ENCODE measurements around the gene NECTIN1. TPM values are rescaled to one million over a fixed set of nuclear protein-coding genes. Genes with fewer than 3 reads are reported as not detected.

The NECTIN1 gene
- total and polyA plus RNA-seq, 2 of the 4 experiments (the other 2 are of a cell fraction): 2.3 to 4.2 TPM

DNA sequence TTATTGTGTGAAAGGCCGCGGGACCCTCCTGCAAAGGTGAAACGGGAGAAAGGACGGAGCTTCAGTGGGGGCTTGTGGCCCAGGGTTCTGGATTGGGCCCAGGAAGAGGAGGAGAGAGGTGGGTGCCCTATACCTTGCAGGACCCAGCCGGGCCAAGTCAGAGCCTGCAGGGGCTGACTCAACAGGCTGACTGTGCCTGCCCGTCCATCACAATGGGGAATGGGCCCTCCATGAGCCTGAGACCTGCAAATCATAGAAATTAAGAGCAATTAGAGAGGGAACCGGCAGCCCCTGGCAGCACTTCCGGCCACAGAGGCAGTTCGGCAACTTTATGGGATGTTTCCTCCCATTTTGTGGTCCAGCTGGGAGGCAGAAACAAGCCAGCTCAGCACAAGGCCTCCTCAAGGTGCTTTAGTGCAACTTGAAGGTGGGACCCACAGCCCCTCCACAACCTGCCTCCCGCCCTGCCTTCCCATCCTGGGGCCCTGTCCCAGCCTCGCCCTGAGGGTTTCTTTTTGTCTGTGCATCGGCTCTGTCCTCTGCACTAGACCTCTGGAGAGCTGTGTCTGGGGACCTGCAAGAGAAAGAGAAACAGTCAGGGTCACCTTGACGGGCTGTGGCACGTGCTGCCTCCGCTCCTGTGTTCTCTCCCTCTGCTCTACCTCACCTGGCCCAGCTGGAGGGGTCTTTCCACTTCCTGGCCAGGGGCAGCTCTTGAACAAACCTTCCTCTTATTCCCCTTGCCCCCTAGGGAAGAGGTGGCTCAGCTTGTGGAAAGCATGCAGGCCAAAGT is 19.1 kb upstream of the NECTIN1 start:
- no peak overlapping the region for H2AFZ ChIP-seq (replicated peaks; ENCODE audit: low read length, poor library complexity)
- H3K14ac ChIP-seq (replicated peaks; ENCODE audit: low read depth, low read length): no peak overlapping the region
- no peaks in the 10 kb centered on the region for H3K36me3 ChIP-seq (ENCODE audit: control insufficient read depth, insufficient read depth, low read length)
- BruUV-seq (replicated peaks): no TSS peak
- intact Hi-C loops (cut with micrococcal nuclease): no loop called here
- POLR2A ChIA-PET (ENCODE audit: unreplicated experiment): no interaction called here
- no peak overlapping the region for H2BK120ac ChIP-seq (ENCODE audit: low read depth, low read length)
- no peak overlapping the region for H4K5ac ChIP-seq (ENCODE audit: low read depth, low read length)
- H2BK20ac ChIP-seq (ENCODE audit: low read depth, low read length): no peak overlapping the region
- no peak overlapping the region for H3K4me2 ChIP-seq (ENCODE audit: low read depth, low read length)
- H3K27me3 ChIP-seq (ENCODE audit: control insufficient read depth, insufficient read depth, low read length): peaks cover 35% of the 10 kb centered on the region
- H3K18ac ChIP-seq (ENCODE audit: low read depth, low read length): no peak overlapping the region
- no peaks in the 10 kb centered on the region for H4K20me1 ChIP-seq (ENCODE audit: insufficient read depth, low read length)
- no peak overlapping the region for H3K4ac ChIP-seq (ENCODE audit: low read depth, low read length)
- CTCF ChIA-PET: no interaction called here
- no peak overlapping the region for H3K23ac ChIP-seq (ENCODE audit: low read depth, low read length)
- H4K91ac ChIP-seq (ENCODE audit: insufficient read depth, low read depth, low read length): no peak overlapping the region
- H2AK9ac ChIP-seq (replicated peaks; ENCODE audit: low read depth, low read length, poor library complexity): no peak overlapping the region
- no peak overlapping the region for H2BK15ac ChIP-seq (ENCODE audit: low read depth, low read length)
- H3K4me3 ChIP-seq (ENCODE audit: insufficient read depth, low read depth, low read length): no peak overlapping the region
- no peaks in the 10 kb centered on the region for H3K79me1 ChIP-seq (ENCODE audit: low read depth in 1 of 2, low read length in 2 of 2)
- H4K8ac ChIP-seq (ENCODE audit: low read depth in 2 of 2, low read length in 2 of 2): no peak overlapping the region
- H3K27ac ChIP-seq (ENCODE audit: insufficient read depth, low read length): no peak overlapping the region
- 67% methylated on average over 5 of the region's 15 CpGs; no CpG with 5 or more reads in 1 of the 2 experiments for WGBS, 2 experiments (ENCODE audit: extremely low coverage in 2 of 2, insufficient read length in 1 of 2)
- H3K9me1 ChIP-seq (ENCODE audit: insufficient read depth, low read length): no peaks in the 10 kb centered on the region
- no peak for DNase-seq
- TF ChIP-seq MAZ (IDR thresholded peaks at IDR 0.05; ENCODE audit: borderline replicate concordance, low read depth, low read length) (no peak), CEBPB (IDR thresholded peaks at IDR 0.05; ENCODE audit: low read depth, low read length) (no peak), POLR2A (IDR thresholded peaks at IDR 0.05; ENCODE audit: low read depth, low read length) (no peak), CHD1 (IDR thresholded peaks at IDR 0.05; ENCODE audit: low read depth, low read length) (no peak), RCOR1 (IDR thresholded peaks at IDR 0.05; ENCODE audit: insufficient replicate concordance, low read length) (no peak), FOS (IDR thresholded peaks at IDR 0.05; ENCODE audit: low read depth, low read length) (no peak), NFE2L2 (IDR thresholded peaks at IDR 0.05; ENCODE audit: low read depth, low read length) (no peak), MXI1 (IDR thresholded peaks at IDR 0.05; ENCODE audit: borderline replicate concordance, low read depth, low read length) (no peak), MAFK (IDR thresholded peaks at IDR 0.05; ENCODE audit: low read depth, low read length) (no peak), SMC3 (IDR thresholded peaks at IDR 0.05; ENCODE audit: low read depth, low read length) (no peak), RAD21 (IDR thresholded peaks at IDR 0.05; ENCODE audit: low read length) (no peak), RFX5 (IDR thresholded peaks at IDR 0.05; ENCODE audit: low read depth, low read length) (no peak), BHLHE40 (IDR thresholded peaks at IDR 0.05; ENCODE audit: low read depth, low read length) (no peak)
- TF ChIP-seq, protein P1, sequence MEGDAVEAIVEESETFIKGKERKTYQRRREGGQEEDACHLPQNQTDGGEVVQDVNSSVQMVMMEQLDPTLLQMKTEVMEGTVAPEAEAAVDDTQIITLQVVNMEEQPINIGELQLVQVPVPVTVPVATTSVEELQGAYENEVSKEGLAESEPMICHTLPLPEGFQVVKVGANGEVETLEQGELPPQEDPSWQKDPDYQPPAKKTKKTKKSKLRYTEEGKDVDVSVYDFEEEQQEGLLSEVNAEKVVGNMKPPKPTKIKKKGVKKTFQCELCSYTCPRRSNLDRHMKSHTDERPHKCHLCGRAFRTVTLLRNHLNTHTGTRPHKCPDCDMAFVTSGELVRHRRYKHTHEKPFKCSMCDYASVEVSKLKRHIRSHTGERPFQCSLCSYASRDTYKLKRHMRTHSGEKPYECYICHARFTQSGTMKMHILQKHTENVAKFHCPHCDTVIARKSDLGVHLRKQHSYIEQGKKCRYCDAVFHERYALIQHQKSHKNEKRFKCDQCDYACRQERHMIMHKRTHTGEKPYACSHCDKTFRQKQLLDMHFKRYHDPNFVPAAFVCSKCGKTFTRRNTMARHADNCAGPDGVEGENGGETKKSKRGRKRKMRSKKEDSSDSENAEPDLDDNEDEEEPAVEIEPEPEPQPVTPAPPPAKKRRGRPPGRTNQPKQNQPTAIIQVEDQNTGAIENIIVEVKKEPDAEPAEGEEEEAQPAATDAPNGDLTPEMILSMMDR (conservative IDR thresholded peaks at IDR 0.05; ENCODE audit: low read depth, low read length): no peak
- TF ChIP-seq, protein P2, sequence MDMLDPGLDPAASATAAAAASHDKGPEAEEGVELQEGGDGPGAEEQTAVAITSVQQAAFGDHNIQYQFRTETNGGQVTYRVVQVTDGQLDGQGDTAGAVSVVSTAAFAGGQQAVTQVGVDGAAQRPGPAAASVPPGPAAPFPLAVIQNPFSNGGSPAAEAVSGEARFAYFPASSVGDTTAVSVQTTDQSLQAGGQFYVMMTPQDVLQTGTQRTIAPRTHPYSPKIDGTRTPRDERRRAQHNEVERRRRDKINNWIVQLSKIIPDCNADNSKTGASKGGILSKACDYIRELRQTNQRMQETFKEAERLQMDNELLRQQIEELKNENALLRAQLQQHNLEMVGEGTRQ (IDR thresholded peaks at IDR 0.05; ENCODE audit: low read depth, low read length): no peak
- TF ChIP-seq, protein P3, sequence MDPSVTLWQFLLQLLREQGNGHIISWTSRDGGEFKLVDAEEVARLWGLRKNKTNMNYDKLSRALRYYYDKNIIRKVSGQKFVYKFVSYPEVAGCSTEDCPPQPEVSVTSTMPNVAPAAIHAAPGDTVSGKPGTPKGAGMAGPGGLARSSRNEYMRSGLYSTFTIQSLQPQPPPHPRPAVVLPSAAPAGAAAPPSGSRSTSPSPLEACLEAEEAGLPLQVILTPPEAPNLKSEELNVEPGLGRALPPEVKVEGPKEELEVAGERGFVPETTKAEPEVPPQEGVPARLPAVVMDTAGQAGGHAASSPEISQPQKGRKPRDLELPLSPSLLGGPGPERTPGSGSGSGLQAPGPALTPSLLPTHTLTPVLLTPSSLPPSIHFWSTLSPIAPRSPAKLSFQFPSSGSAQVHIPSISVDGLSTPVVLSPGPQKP (IDR thresholded peaks at IDR 0.05; ENCODE audit: borderline replicate concordance, low read depth, low read length): no peak
- no peak overlapping the region for H3K56ac ChIP-seq (ENCODE audit: extremely low read depth, insufficient read depth, low read length)
- ATAC-seq (ENCODE audit: low read depth): no peak
- no peaks in the 10 kb centered on the region for H3K9me3 ChIP-seq (ENCODE audit: control insufficient read depth, insufficient read depth, low read length)
- dilution Hi-C loops (cut with HindIII; ENCODE audit: low sequenced_read_pairs, unreplicated experiment): no loop called here
- H3K4me1 ChIP-seq (ENCODE audit: control insufficient read depth, insufficient read depth, low read length): no peaks in the 10 kb centered on the region
- no peak overlapping the region for H3K9ac ChIP-seq (ENCODE audit: low read depth, low read length)
- in situ Hi-C loops (cut with MboI; ENCODE audit: low sequenced_read_pairs): no loop called here
- H2AK5ac ChIP-seq (ENCODE audit: low read depth, low read length): no peak overlapping the region
- no peak overlapping the region for H2BK5ac ChIP-seq (ENCODE audit: low read depth, low read length, poor library complexity, severe bottlenecking)

Data from IMR-90 (cell line).